Natural killer cell (primary cell): ENCODE measurements around the gene PRKAG1. TPM values are rescaled to one million over a fixed set of nuclear protein-coding genes. Genes with fewer than 3 reads are reported as not detected.
A peak's percentile ranks its signal among the peaks of the same experiment; 100 is the strongest.

ENCODE experiments used
- ATAC-seq, 3 donors: fragments of 150-1000 bp in 2 of 3; fragments of 200-7000 bp in 1 of 3; cut with Tn5 transposase; 1 replicate in 1 of 3; 2 replicates in 2 of 3; pipeline ENCODE4 v1.10.0; 2021; ENCODE audit warnings: mild to moderate bottlenecking in 2 of 3, moderate library complexity in 2 of 3
- DNase-seq, 2 donors: peaks; one replicate each; pipeline versions ENCODE4 v3.0.0 to v3.0.0-alpha.2; 2013 to 2021; ENCODE audit warnings: mixed read lengths in 1 of 2
- H3K27ac ChIP-seq: one replicate; pipeline ENCODE4 v1.5.1; 2013; ENCODE audit warnings: mild to moderate bottlenecking, low read length
- H3K27me3 ChIP-seq: one replicate; pipeline ENCODE4 v1.6.1; 2013; ENCODE audit warnings: low read length; ENCODE audit not compliant: control insufficient read depth, insufficient read depth
- H3K36me3 ChIP-seq: one replicate; pipeline ENCODE4 v1.6.1; 2013; ENCODE audit warnings: low read length; ENCODE audit not compliant: control insufficient read depth, insufficient read depth
- H3K4me1 ChIP-seq: one replicate; pipeline ENCODE4 v1.6.1; 2013; ENCODE audit warnings: low read length; ENCODE audit not compliant: control insufficient read depth, insufficient read depth
- H3K4me3 ChIP-seq: one replicate; pipeline ENCODE4 v1.5.1; 2013; ENCODE audit warnings: low read length
- H3K9me3 ChIP-seq: one replicate; pipeline ENCODE4 v1.6.1; 2013; ENCODE audit warnings: low read length; ENCODE audit not compliant: control insufficient read depth, insufficient read depth
- H3K27ac Mint-ChIP-seq, 2 donors: one replicate each; pipeline ENCODE4 v1.8.0; 2022; ENCODE audit warnings: mild to moderate bottlenecking in 2 of 2, mixed read lengths in 2 of 2, moderate library complexity in 1 of 2
- H3K27me3 Mint-ChIP-seq, 2 donors: one replicate each; pipeline ENCODE4 v1.8.0; 2022; ENCODE audit warnings: low read depth in 2 of 2, mixed read lengths in 2 of 2
- H3K36me3 Mint-ChIP-seq: one replicate; pipeline ENCODE4 v1.8.0; 2022; ENCODE audit warnings: mixed read lengths
- H3K4me1 Mint-ChIP-seq, 2 donors: one replicate each; pipeline ENCODE4 v1.8.0; 2022; ENCODE audit warnings: mixed read lengths in 2 of 2
- H3K4me3 Mint-ChIP-seq: one replicate; pipeline ENCODE4 v1.8.0; 2022; ENCODE audit warnings: mild to moderate bottlenecking, moderate library complexity, mixed read lengths
- H3K9me3 Mint-ChIP-seq, 2 donors: one replicate each; pipeline ENCODE4 v1.8.0; 2022; ENCODE audit warnings: mixed read lengths in 2 of 2
- CTCF ChIP-seq: fragments of 200-600 bp; IDR thresholded peaks from one replicate; pipeline ENCODE4 v1.8.0; 2022; ENCODE audit warnings: antibody characterized with exemption
- WGBS: methylation state at CpG from one replicate; pipeline ENCODE4 v1.1.7; 2013; ENCODE audit warnings: missing lambda C conversion rate; ENCODE audit not compliant: insufficient coverage; 5-methylcytosine and 5-hydroxymethylcytosine counted together
- intact Hi-C: fragments of 100-400 bp; cut with micrococcal nuclease; formaldehyde crosslinking; loops from one replicate; pipeline ENCODE4 v1.14.2; 2022
- total RNA-seq, 4 donors: library from RNA; stranded (reverse); fragments of 120-200 nt in 1 of 4; gene quantifications; one replicate each; pipeline versions ENCODE4 v1.2.3 to v1.2.4, GENCODE V29; 2013 to 2022

Gene PRKAG1
- total RNA-seq, 3 donors from 2014 or later (not counting 1 experiment from before 2014, with no cell fraction given), result 76.4 to 100 (median 81.1) TPM

DNA sequence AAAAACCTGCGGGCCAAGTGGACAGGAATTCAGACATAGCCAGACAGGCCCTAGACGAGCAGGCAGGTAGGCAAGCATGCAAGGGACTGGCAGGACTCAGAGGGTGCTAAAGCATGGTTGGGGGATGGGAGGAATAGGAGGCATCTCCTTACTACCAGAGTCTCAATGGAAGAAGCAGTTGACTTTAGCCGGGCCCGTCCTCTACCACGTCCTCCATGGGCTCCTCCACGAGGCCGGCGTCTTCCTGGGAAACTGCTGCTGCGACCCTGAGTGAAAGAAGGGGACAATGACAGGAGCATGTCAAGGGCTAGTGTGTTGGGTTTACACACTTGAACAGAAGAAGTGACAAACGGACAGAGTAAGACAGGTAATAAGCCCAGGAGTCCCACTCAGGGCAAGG, 30.4 kb upstream of the PRKAG1 start:
- Histone ChIP-seq H3K36me3 (peaks cover 92% of the 10 kb centered on the region), H3K9me3 (no peaks in the 10 kb centered on the region), H3K27ac (no peak overlapping the region), H3K4me1 (no peaks in the 10 kb centered on the region), H3K4me3 (no peak overlapping the region), H3K27me3 (no peaks in the 10 kb centered on the region)
- no peak for ATAC-seq
- intact Hi-C loops, result no loop called here
- DNase-seq, result no peak
- H3K9me3 Mint-ChIP-seq, result no peaks in the 10 kb centered on the region
- WGBS, result 96% methylated on average over 10 of the region's 10 CpGs
- H3K4me3 Mint-ChIP-seq, result no peak overlapping the region
- H3K36me3 Mint-ChIP-seq, result peaks cover 17% of the 10 kb centered on the region
- TF ChIP-seq CTCF, result no peak
- H3K4me1 Mint-ChIP-seq, result peaks cover 8 to 33% of the 10 kb centered on the region in 2 donors
- H3K27ac Mint-ChIP-seq, result no peak overlapping the region
- no peaks in the 10 kb centered on the region for H3K27me3 Mint-ChIP-seq

DNA sequence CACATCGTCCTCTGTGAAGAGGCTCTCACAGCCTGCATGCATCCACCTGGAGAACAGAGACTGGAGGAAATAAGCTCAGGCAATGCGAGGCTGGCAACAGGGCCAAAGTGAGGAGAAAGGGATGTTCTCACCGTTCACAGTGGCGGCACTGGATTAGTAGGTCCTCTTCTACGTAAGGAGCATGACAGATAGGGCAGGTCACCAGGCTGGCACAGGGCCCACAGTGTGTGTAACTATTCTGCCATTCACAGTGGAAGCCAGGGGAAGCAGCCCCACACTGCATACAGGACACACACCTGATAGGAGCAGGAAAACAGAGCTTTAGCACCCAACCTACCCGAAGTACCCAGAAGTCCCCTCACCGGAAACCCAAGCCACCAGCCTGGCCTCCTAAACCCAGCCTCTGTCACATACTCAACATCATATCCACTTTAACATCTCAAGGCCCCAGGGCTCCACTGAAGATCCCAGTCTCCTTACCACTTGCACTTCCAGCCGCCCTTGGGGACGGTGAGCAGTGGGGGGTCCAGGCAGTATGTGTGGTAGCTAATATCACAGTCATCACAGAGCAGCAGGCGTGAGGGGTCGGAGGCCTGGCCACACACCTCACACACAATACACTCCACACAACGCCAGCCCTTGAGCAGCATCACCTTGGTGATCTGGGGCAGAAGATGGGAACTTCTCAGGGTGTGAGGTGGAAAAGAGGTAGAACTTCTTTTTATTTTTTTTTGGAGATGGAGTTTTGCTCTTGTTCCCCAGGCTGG, 27.7 kb upstream of the PRKAG1 start:
- no peaks in the 10 kb centered on the region for H3K27me3 Mint-ChIP-seq
- no peak for TF ChIP-seq CTCF
- Histone ChIP-seq H3K9me3 (no peaks in the 10 kb centered on the region), H3K27me3 (no peaks in the 10 kb centered on the region), H3K4me3 (no peak overlapping the region), H3K4me1 (no peaks in the 10 kb centered on the region), H3K36me3 (peaks cover 92% of the 10 kb centered on the region), H3K27ac (no peak overlapping the region)
- H3K4me3 Mint-ChIP-seq, result no peak overlapping the region
- intact Hi-C loops, result no loop called here
- peaks cover 6 to 23% of the 10 kb centered on the region in 2 donors for H3K4me1 Mint-ChIP-seq
- DNase-seq (no peak), ATAC-seq (no peak)
- H3K27ac Mint-ChIP-seq, result no peak overlapping the region
- H3K9me3 Mint-ChIP-seq, result no peaks in the 10 kb centered on the region
- 98% methylated on average over 8 of the region's 12 CpGs for WGBS
- peaks cover 21% of the 10 kb centered on the region for H3K36me3 Mint-ChIP-seq

DNA sequence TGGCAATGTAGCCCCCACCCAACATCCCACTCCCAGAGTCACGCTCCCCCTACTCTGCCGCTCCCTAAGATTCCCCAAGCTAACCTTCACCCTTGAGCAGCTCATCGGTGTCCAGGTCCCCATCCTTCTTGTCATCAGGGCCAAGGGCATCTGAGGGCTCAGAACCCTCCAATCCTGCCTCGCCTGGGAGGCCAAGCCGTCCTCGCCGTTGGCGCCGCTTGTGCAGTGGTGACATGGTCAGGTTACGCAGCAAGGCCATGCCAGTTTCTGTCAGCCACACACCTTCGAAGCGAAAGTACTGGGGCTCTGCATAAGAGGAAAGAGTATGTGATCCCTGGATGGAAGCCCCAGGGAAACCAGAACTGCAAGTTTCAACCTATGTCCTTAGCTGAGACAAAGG, 26.1 kb upstream of the PRKAG1 start:
- no peak overlapping the region for H3K27ac ChIP-seq
- no peak overlapping the region for H3K4me3 ChIP-seq
- peaks cover 91% of the 10 kb centered on the region for H3K36me3 ChIP-seq
- no peak for TF ChIP-seq CTCF
- ATAC-seq (no peak), DNase-seq (no peak)
- H3K4me3 Mint-ChIP-seq, result no peak overlapping the region
- peaks cover 6 to 16% of the 10 kb centered on the region in 2 donors for H3K4me1 Mint-ChIP-seq
- H3K9me3 ChIP-seq, result no peaks in the 10 kb centered on the region
- peak overlapping the region; percentile 50 to 82 for H3K27ac Mint-ChIP-seq
- intact Hi-C loops, result loop anchor here (5.0 kb wide), 1 partner anchor 47 kb away; the partner anchor contains the start of gene DDN
- no peaks in the 10 kb centered on the region for H3K27me3 Mint-ChIP-seq
- H3K4me1 ChIP-seq, result no peaks in the 10 kb centered on the region
- no peaks in the 10 kb centered on the region for H3K9me3 Mint-ChIP-seq
- H3K36me3 Mint-ChIP-seq, result peaks cover 21% of the 10 kb centered on the region
- WGBS, result 98% methylated on average over 12 of the region's 12 CpGs
- H3K27me3 ChIP-seq, result no peaks in the 10 kb centered on the region
